OCI-LY7 (cell line): ENCODE results near the gene NME3. TPM values are rescaled to one million over a fixed set of nuclear protein-coding genes. Genes with fewer than 3 reads are reported as not detected.

Experiments
- BruUV-seq: library from RNA; stranded (reverse); fragments of 400-500 nt; replicated peaks from 2 replicates; lab custom pipeline; 2021; lab: Mats Ljungman, UMichigan
- CTCF ChIA-PET: fragments of 300-600 bp; sonication (Branson Sonifier 250); formaldehyde crosslinking; loops from one replicate; lab custom pipeline; 2022; ENCODE audit warnings: antibody characterized with exemption; ENCODE audit not compliant: unreplicated experiment; lab: Charles Lee
- POLR2A ChIA-PET: fragments of 300-600 bp; sonication (Branson Sonifier 250); formaldehyde crosslinking; loops from one replicate; lab custom pipeline; 2022; ENCODE audit warnings: antibody characterized with exemption; lab: Charles Lee
- DNase-seq: peaks from one replicate; pipeline ENCODE4 v3.0.0-alpha.2; 2015; ENCODE audit warnings: low spot score
- H2AFZ ChIP-seq: fragments of 200-600 bp; sonication (generic), shearing (Covaris generic); 2 replicates; pipeline ENCODE4 v1.6.1; 2014; ENCODE audit warnings: mild to moderate bottlenecking, antibody characterized with exemption, low read length, moderate library complexity
- H3K27ac ChIP-seq: fragments of 200-600 bp; sonication (generic); 2 replicates; pipeline ENCODE4 v1.5.1; 2014; ENCODE audit warnings: mixed run types, low read depth, mild to moderate bottlenecking, moderate library complexity, low read length, inconsistent platforms; ENCODE audit not compliant: poor library complexity, severe bottlenecking
- H3K36me3 ChIP-seq: fragments of 200-600 bp; sonication (generic); 2 replicates; pipeline ENCODE4 v1.6.1; 2014; ENCODE audit warnings: mild to moderate bottlenecking, antibody characterized with exemption, low read length, moderate library complexity, mixed read lengths; ENCODE audit not compliant: insufficient read depth
- H3K4me1 ChIP-seq: fragments of 200-600 bp; sonication (generic); 2 replicates; pipeline ENCODE4 v1.5.1; 2014; ENCODE audit warnings: mild to moderate bottlenecking, low read length; ENCODE audit not compliant: insufficient read depth, poor library complexity, severe bottlenecking
- H3K4me2 ChIP-seq: fragments of 200-600 bp; sonication (generic); 2 replicates; pipeline ENCODE4 v1.6.1; 2014; ENCODE audit warnings: mild to moderate bottlenecking, low read length
- H3K4me3 ChIP-seq: fragments of 200-600 bp; sonication (generic); 2 replicates; pipeline ENCODE4 v1.5.1; 2014; ENCODE audit warnings: mild to moderate bottlenecking, low read depth, low read length; ENCODE audit not compliant: poor library complexity, severe bottlenecking
- H3K79me2 ChIP-seq: fragments of 200-600 bp; sonication (generic); 2 replicates; pipeline ENCODE4 v1.6.1; 2016; ENCODE audit warnings: low read depth, mild to moderate bottlenecking, low read length, moderate library complexity, mixed read lengths; ENCODE audit not compliant: insufficient read depth
- H3K9me2 ChIP-seq: fragments of 200-600 bp; sonication (generic); 2 replicates; pipeline ENCODE4 v1.6.1; 2016; ENCODE audit warnings: mild to moderate bottlenecking, low read length, mixed read lengths; ENCODE audit not compliant: insufficient read depth
- H3K9me3 ChIP-seq: fragments of 200-600 bp; sonication (generic); 2 replicates; pipeline ENCODE4 v1.6.1; 2014; ENCODE audit warnings: mild to moderate bottlenecking, mixed run types, low read length, mixed read lengths
- H4K20me1 ChIP-seq: fragments of 200-600 bp; sonication (generic); 2 replicates; pipeline ENCODE4 v1.6.1; 2014; ENCODE audit warnings: mild to moderate bottlenecking, antibody characterized with exemption, low read length, moderate library complexity, mixed read lengths; ENCODE audit not compliant: insufficient read depth
- EZH2phosphoT487 ChIP-seq: fragments of 200-600 bp; sonication (generic); IDR thresholded peaks from 2 replicates; pipeline ENCODE4 v1.6.1; 2018; ENCODE audit warnings: low read depth, borderline replicate concordance, mild to moderate bottlenecking, mixed run types, antibody characterized with exemption, low read length, moderate library complexity, mixed read lengths
- intact Hi-C: fragments of 100-400 bp; cut with micrococcal nuclease; formaldehyde crosslinking; loops from one replicate; pipeline ENCODE4 v1.10.0; 2022; ENCODE audit not compliant: unreplicated experiment
- total RNA-seq, 2 experiments: library from RNA; depleted of rRNA in 1 of 2; stranded (reverse); fragments of >200 nt in 1 of 2; shearing (Covaris generic) in 1 of 2; gene quantifications; 2 replicates each; pipeline ENCODE4 v1.2.3, GENCODE V29; 2014 to 2022
- TF ChIP-seq, protein P1 (sequence below): fragments of 200-600 bp; sonication (generic); conservative IDR thresholded peaks from 2 replicates; pipeline ENCODE4 v1.5.1; 2014; ENCODE audit warnings: mild to moderate bottlenecking, antibody characterized with exemption, low read length, moderate library complexity, mixed read lengths

The NME3 gene
- total RNA-seq, 2 experiments from 2014 or later: 34.8 to 54.5 TPM

DNA sequence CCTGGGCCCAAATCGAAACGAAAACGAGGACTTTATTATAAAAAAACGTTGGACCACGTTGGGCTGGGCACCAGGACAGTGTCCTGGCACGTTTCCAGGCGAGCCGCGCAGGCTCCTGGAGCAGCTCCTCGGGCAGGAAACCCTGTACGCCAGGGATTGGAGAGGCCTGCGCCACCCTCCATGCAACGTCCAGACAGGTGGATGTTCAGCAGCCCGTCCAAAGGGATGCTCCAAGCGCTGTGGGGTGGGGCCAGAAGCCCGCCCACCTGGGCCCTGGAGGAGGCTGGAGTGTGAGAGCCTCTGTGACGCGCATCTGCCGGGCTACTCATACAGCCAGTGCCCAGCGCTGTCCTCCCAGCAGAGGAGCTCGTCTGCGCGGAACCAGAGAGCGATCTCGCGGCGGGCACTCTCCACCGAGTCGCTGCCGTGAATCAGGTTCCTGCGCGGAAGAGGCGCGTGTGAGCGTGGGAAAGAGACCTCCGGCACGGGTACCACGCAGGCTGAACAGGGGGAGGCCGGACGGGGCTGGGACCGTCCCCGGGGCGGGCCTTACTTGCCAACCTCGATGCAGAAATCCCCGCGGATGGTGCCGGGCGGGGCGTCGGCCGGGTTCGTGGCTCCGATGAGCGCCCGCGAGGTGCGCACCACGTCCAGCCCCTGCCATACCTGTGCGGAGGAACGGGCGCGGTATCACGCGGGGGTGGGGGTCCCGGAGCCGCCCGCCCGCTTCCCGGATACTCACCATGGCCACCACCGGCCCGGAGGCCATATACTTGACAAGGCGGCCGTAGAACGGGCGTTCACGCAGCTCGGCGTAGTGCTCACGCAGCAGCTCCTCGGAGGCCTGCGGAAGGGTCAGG is 785 bp downstream of the NME3 start:
- H3K4me2 ChIP-seq: peak overlapping the region; percentile 100
- H3K4me3 ChIP-seq: peak overlapping the region; percentile 98
- no peaks in the 10 kb centered on the region for H3K9me3 ChIP-seq
- DNase-seq: peak; percentile 18
- H3K27ac ChIP-seq: peak overlapping the region; percentile 89
- H3K9me2 ChIP-seq: no peaks in the 10 kb centered on the region
- no TSS peak for BruUV-seq
- H3K36me3 ChIP-seq: peaks cover 66% of the 10 kb centered on the region
- peaks cover 26% of the 10 kb centered on the region; the same call in 1 of the 2 replicates for H3K79me2 ChIP-seq
- peaks cover 23% of the 10 kb centered on the region for H3K4me1 ChIP-seq
- H2AFZ ChIP-seq: no peak overlapping the region
- H4K20me1 ChIP-seq: no peaks in the 10 kb centered on the region
- no peak for TF ChIP-seq EZH2phosphoT487
- TF ChIP-seq, protein P1, sequence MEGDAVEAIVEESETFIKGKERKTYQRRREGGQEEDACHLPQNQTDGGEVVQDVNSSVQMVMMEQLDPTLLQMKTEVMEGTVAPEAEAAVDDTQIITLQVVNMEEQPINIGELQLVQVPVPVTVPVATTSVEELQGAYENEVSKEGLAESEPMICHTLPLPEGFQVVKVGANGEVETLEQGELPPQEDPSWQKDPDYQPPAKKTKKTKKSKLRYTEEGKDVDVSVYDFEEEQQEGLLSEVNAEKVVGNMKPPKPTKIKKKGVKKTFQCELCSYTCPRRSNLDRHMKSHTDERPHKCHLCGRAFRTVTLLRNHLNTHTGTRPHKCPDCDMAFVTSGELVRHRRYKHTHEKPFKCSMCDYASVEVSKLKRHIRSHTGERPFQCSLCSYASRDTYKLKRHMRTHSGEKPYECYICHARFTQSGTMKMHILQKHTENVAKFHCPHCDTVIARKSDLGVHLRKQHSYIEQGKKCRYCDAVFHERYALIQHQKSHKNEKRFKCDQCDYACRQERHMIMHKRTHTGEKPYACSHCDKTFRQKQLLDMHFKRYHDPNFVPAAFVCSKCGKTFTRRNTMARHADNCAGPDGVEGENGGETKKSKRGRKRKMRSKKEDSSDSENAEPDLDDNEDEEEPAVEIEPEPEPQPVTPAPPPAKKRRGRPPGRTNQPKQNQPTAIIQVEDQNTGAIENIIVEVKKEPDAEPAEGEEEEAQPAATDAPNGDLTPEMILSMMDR: no peak
- ChIA-PET CTCF (no interaction called here), POLR2A (no interaction called here)
- intact Hi-C loops: loop anchor here (5.0 kb wide), 1 partner anchor 158 kb away; the partner anchor contains the start of genes CRAMP1 and IFT140

DNA sequence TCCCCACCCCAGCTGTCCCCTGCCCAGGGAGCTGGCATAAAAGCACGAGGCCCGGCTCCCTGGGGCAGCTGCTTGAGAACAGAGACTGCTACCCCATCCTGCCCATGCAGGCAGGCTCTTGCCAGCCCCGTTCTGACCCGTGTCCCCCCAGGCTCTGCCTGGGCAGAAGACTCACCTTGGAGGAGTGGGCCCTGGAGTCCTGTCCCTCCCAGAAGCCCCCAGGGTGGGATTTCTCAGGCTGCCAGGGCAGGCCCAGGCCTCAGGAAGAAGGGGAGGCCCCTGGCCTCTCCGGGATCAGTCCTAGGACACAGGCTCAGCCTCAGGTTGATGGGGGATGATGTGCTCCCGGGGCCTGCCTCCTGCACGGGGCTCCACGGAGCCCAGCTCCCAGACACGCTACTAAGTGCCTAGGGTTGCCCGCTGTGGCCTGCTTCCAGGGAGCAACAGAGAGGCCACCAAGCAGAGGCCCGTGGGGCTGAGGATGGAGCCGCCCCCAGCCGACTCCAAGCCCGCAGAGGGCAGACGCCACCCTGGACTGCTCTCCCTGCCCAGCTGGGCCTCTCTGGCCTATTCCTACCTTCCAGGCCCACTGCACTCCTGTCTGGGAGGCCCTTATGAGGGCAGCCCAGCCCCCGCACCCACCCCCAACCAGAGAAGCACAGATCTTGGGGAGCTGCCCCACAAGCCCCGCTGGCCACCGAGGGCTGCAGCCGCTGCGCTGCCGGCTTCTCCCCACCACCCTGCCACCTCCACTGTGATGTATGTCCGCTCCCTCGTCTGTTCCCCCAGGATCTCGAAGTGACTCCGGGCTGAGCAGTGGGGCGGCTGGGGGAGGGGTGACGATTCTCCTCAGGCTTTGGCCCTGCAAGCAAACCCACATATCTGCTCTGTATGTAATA is 1.7 kb downstream of the NME3 start:
- no TSS peak for BruUV-seq
- H3K9me3 ChIP-seq: no peaks in the 10 kb centered on the region
- H3K36me3 ChIP-seq: peaks cover 66% of the 10 kb centered on the region
- ChIA-PET CTCF (no interaction called here), POLR2A (no interaction called here)
- H3K79me2 ChIP-seq: peaks cover 24% of the 10 kb centered on the region; the same call in 1 of the 2 replicates
- peaks cover 17% of the 10 kb centered on the region for H3K4me1 ChIP-seq
- no peak for DNase-seq
- TF ChIP-seq, protein P1: no peak
- TF ChIP-seq EZH2phosphoT487: no peak
- H4K20me1 ChIP-seq: no peaks in the 10 kb centered on the region
- intact Hi-C loops: loop anchor here (5.0 kb wide), 1 partner anchor 157 kb away; the partner anchor contains the start of genes CRAMP1 and IFT140
- peak overlapping the region; percentile 100; the same call in 1 of the 2 replicates for H3K4me2 ChIP-seq
- H3K9me2 ChIP-seq: no peaks in the 10 kb centered on the region
- H3K27ac ChIP-seq: no peak overlapping the region
- H3K4me3 ChIP-seq: peak overlapping the region; percentile 98
- no peak overlapping the region for H2AFZ ChIP-seq
